GM12892 (cell line): ENCODE results near the gene FGF22.
"Not testable (repeated sequence)": the region's sequence is repeated elsewhere in the genome, so short reads cannot be mapped to it uniquely, and the experiment has no call there.

ENCODE experiments used
- DNase-seq: peaks from one replicate; pipeline ENCODE4 v3.0.0; 2011; ENCODE audit not compliant: insufficient read length
- FAIRE-seq: peaks from 2 replicates; lab custom pipeline; 2011; peaks lifted over from hg19 to GRCh38; lab: Jason Lieb, UNC
- POLR2A ChIP-seq: IDR thresholded peaks from 2 replicates; pipeline ENCODE4 v1.6.1; 2011; ENCODE audit warnings: low read depth, low read length, control low read depth
- POLR2AphosphoS5 ChIP-seq: IDR thresholded peaks from 2 replicates; pipeline ENCODE4 v1.6.1; 2011; ENCODE audit warnings: low read depth, low read length, control low read depth
- TAF1 ChIP-seq: IDR thresholded peaks from 2 replicates; pipeline ENCODE4 v1.6.1; 2011; ENCODE audit warnings: low read depth, mild to moderate bottlenecking, control low read depth, low read length, borderline replicate concordance

The FGF22 gene

GRCh38 chr19:660793-661426 lies 21.2 kb downstream of the FGF22 start:
- no peak for FAIRE-seq
- DNase-seq: no peak
- TF ChIP-seq POLR2A (no peak), TAF1 (no peak), POLR2AphosphoS5 (no peak)

DNA sequence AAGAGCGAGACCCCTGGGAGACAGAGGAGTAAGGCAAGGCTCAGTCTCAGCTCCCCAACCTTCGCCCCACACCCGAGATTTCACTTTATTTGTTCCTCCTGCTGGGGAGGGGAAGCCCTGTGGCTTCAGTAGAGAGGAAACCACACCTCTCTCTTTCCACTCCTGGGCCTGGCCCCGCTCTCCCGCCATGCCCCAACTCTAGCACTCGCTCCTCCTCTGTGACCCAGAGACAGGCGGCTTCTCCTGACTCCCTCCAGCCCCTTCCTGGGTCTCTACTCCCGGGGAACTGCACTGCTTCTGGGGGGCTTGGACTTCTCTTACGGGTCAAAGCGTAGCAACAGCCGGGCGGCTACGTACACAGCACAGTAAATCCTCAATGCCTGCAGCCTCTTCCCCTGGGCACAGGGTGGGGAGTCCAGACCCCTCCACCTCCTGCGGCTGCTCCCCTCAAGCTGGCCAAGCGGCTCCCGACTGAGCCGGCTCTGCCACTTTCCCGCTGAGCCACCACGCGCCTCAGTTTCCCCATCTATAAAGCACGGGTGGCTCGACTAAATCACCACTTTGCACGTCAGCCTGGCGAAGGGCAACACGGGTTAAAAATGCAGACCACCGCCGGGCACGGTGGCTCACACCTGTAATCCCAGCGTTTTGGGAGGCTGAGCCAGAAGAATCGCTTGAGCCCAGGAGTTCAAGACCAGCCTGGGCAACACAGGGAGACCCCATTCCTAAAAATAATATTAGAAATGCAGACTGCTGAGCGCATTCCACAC lies 21.9 kb downstream of the FGF22 start:
- DNase-seq (peak; percentile 84), FAIRE-seq (no peak)
- TF ChIP-seq TAF1 (no peak), POLR2AphosphoS5 (peak; percentile 35; the same call in 1 of the 2 replicates), POLR2A (peak; percentile 43; the same call in 1 of the 2 replicates)

- FAIRE-seq (peak; percentile 96), DNase-seq (peak; percentile 70)
- TF ChIP-seq POLR2AphosphoS5 (peak; percentile 24; the same call in 1 of the 2 replicates), POLR2A (peak; percentile 50; the same call in 1 of the 2 replicates), TAF1 (no peak)
Observed at GRCh38 chr19:662207-662961, 22.7 kb downstream of the FGF22 start.

- TF ChIP-seq TAF1 (no peak; the same call in 1 of the 2 replicates), POLR2A (peak; percentile 77; the same call in 1 of the 2 replicates), POLR2AphosphoS5 (peak; percentile 41; the same call in 1 of the 2 replicates)
- DNase-seq (peak; percentile 97), FAIRE-seq (peak; percentile 99)
Observed at GRCh38 chr19:662962-663681, 23.4 kb downstream of the FGF22 start, which contains the start of gene RNF126. Gene RNF126 (minus strand): TSS chr19:663214. CDS start chr19:663121, 93 bp downstream.

- DNase-seq (no peak), FAIRE-seq (no peak)
- TF ChIP-seq POLR2AphosphoS5 (no peak), TAF1 (no peak), POLR2A (no peak)
Observed at GRCh38 chr19:663682-664117, 24.0 kb downstream of the FGF22 start.

DNA sequence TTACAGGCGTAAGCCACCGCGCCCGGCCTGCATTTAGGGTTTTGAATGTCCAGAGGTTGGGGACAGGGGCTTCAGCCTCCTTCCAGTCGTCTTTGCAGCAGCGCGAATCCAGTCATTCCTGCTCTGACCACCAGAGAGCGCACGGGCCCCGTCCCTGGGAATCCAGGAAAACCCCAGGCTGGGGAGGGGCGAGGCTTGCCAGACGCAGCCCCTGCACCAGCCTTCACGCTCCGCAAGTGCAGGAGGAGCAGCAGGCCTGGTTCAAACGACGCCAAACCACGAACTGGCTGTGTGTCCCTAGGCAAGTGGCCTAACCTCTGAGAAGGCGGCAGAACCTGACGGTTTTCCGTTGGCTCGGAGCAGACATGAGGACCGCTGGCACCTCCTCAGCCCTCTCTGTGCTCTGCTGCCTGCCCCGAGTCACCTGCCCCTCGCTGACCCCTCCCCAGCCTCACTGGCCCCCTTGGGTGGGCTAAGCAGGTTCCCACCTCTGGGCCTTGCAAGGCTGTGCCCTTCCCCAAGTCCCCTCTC lies 25.3 kb downstream of the FGF22 start:
- DNase-seq (peak; percentile 86), FAIRE-seq (peak; percentile 73)
- TF ChIP-seq POLR2A: no peak

DNA sequence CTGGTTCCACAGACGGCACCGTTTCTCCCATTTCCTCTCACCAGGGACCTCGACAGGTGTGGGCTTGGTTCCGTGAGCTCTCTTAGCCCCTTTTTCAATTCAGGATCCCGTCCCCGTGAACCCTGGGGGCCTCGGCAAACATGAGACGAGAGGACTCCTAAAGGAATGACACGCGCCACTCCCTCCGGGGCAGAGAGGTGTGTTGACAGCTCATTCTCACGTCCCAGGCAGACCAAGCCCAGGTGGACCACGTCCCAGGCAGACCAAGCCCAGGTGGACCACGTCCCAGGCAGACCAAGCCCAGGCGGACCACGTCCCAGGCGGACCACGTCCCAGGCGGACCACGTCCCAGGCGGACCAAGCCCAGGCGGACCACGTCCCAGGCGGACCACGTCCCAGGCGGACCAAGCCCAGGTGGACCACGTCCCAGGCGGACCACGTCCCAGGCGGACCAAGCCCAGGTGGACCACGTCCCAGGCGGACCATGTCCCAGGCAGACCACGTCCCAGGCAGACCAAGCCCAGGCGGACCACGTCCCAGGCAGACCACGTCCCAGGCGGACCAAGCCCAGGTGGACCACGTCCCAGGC lies 27.4 kb downstream of the FGF22 start:
- FAIRE-seq, DNase-seq: not testable (repeated sequence)

- FAIRE-seq, DNase-seq: not testable (repeated sequence)
Observed at GRCh38 chr19:668675-669434, 29.2 kb downstream of the FGF22 start.

- DNase-seq (no peak), FAIRE-seq (no peak)
Observed at GRCh38 chr19:670609-671075, 31.0 kb downstream of the FGF22 start.

More at GRCh38 chr19:670609-671075, 31.0 kb downstream of the FGF22 start:
- TF ChIP-seq POLR2AphosphoS5 (no peak), TAF1 (no peak), POLR2A (no peak)
